Trophoblast cell (in vitro differentiated cells and primary cell): ENCODE data around the gene IFNA17.
"Not testable (repeated sequence)": the region's sequence is repeated elsewhere in the genome, so short reads cannot be mapped to it uniquely, and the experiment has no call there.

Source experiments
- DNase-seq, 2 donors: peaks; one replicate each; pipeline ENCODE4 v3.0.0-alpha.2; 2016
- H2AFZ ChIP-seq: 2 replicates; pipeline ENCODE4 v1.6.1; 2013; ENCODE audit warnings: low read length, moderate library complexity, mild to moderate bottlenecking; ENCODE audit not compliant: insufficient read depth, poor library complexity
- H2AK5ac ChIP-seq: 2 replicates; pipeline ENCODE4 v1.6.1; 2013; ENCODE audit warnings: mild to moderate bottlenecking, low read length
- H2BK120ac ChIP-seq: 2 replicates; pipeline ENCODE4 v1.6.1; 2013; ENCODE audit warnings: low read length, mild to moderate bottlenecking, moderate library complexity; ENCODE audit not compliant: insufficient read depth, poor library complexity
- H2BK12ac ChIP-seq: 2 replicates; pipeline ENCODE4 v1.6.1; 2013; ENCODE audit warnings: mild to moderate bottlenecking, low read length, moderate library complexity
- H2BK5ac ChIP-seq: 2 replicates; pipeline ENCODE4 v1.6.1; 2013; ENCODE audit warnings: low read length, low read depth, moderate library complexity, mild to moderate bottlenecking; ENCODE audit not compliant: poor library complexity
- H3K14ac ChIP-seq: 2 replicates; pipeline ENCODE4 v1.6.1; 2013; ENCODE audit warnings: mild to moderate bottlenecking, low read length
- H3K18ac ChIP-seq: 2 replicates; pipeline ENCODE4 v1.6.1; 2013; ENCODE audit warnings: mild to moderate bottlenecking, low read length
- H3K23ac ChIP-seq: 2 replicates; pipeline ENCODE4 v1.6.1; 2013; ENCODE audit warnings: low read length
- H3K27ac ChIP-seq: 2 replicates; pipeline ENCODE4 v1.5.1; 2013; ENCODE audit warnings: low read depth, mild to moderate bottlenecking, inconsistent platforms, low read length, moderate library complexity
- H3K27me3 ChIP-seq: 2 replicates; pipeline ENCODE4 v1.6.1; 2013; ENCODE audit warnings: inconsistent platforms, mild to moderate bottlenecking, low read length, moderate library complexity; ENCODE audit not compliant: insufficient read depth
- H3K36me3 ChIP-seq, 2 experiments: 1 replicate in 1 of 2; 2 replicates in 1 of 2; pipeline ENCODE4 v1.6.1; 2013; ENCODE audit warnings: low read length in 2 of 2, mild to moderate bottlenecking in 2 of 2, moderate library complexity in 1 of 2; ENCODE audit not compliant: insufficient read depth in 2 of 2, control insufficient read depth in 1 of 2
- H3K4ac ChIP-seq: 2 replicates; pipeline ENCODE4 v1.6.1; 2013; ENCODE audit warnings: low read depth, mild to moderate bottlenecking, low read length, moderate library complexity
- H3K4me1 ChIP-seq, 2 experiments: 1 replicate in 1 of 2; 2 replicates in 1 of 2; pipeline ENCODE4 v1.6.1; 2013; ENCODE audit warnings: low read length in 2 of 2, mild to moderate bottlenecking in 2 of 2, moderate library complexity in 1 of 2; ENCODE audit not compliant: insufficient read depth in 2 of 2, control insufficient read depth in 1 of 2
- H3K4me2 ChIP-seq: 2 replicates; pipeline ENCODE4 v1.6.1; 2013; ENCODE audit warnings: inconsistent platforms, mild to moderate bottlenecking, low read length, moderate library complexity
- H3K4me3 ChIP-seq: 2 replicates; pipeline ENCODE4 v1.5.1; 2013; ENCODE audit warnings: mild to moderate bottlenecking, low read depth, low read length, inconsistent platforms
- H3K79me1 ChIP-seq: one replicate; pipeline ENCODE4 v1.6.1; 2013; ENCODE audit warnings: low read length
- H3K79me2 ChIP-seq: 2 replicates; pipeline ENCODE4 v1.6.1; 2013; ENCODE audit warnings: low read length, mild to moderate bottlenecking; ENCODE audit not compliant: control insufficient read depth, insufficient read depth, poor library complexity
- H3K9ac ChIP-seq: 2 replicates; pipeline ENCODE4 v1.6.1; 2013; ENCODE audit warnings: mild to moderate bottlenecking, low read length
- H3K9me3 ChIP-seq: 2 replicates; pipeline ENCODE4 v1.6.1; 2013; ENCODE audit warnings: low read depth, mild to moderate bottlenecking, control low read depth, inconsistent platforms, low read length; ENCODE audit not compliant: insufficient read depth
- H4K12ac ChIP-seq: 2 replicates; pipeline ENCODE4 v1.6.1; 2013; ENCODE audit warnings: low read depth, mild to moderate bottlenecking, low read length, moderate library complexity
- H4K8ac ChIP-seq: 2 replicates; pipeline ENCODE4 v1.6.1; 2013; ENCODE audit warnings: low read depth, mild to moderate bottlenecking, low read length, moderate library complexity
- H4K91ac ChIP-seq: one replicate; pipeline ENCODE4 v1.6.1; 2013; ENCODE audit warnings: low read depth, mild to moderate bottlenecking, low read length, moderate library complexity
- WGBS: extraction: QIAGEN DNeasy Blood & Tissue Kit; methylation state at CpG from one replicate; pipeline ENCODE4 v1.1.7; 2013; ENCODE audit warnings: missing lambda C conversion rate; ENCODE audit not compliant: insufficient read length, insufficient coverage; ENCODE audit errors: extremely low coverage; 5-methylcytosine and 5-hydroxymethylcytosine counted together

IFNA17 gene

DNA sequence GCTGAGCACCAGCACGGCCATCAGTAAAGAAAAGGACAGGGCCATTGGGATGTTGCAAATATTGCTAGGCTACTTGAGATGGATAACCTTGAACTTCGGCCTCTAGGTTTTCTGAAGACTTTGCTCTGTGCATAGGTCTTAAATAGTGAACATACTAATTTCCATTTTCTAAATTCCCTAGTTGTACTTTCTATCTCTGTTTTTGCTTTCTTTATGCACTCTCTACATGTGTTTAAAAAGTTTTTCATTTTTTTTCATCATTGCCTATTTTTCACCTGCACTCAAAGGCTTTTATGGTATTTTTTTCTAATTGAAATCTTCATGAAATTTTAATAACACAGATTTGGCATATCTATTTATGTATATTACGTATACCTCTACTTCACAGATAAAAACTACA lies 40.5 kb downstream of the IFNA17 start, which contains the start of gene IFNA4:
IFNA4 (minus strand) TSS at position 101 of the 400 bp plus-strand sequence; CDS start at position 45, 56 bp downstream.
- H3K27ac ChIP-seq, H2BK12ac ChIP-seq, H3K9me3 ChIP-seq, H3K14ac ChIP-seq, H3K4me1 ChIP-seq, H4K91ac ChIP-seq, H3K79me2 ChIP-seq, H3K4me2 ChIP-seq, H3K36me3 ChIP-seq, H2BK120ac ChIP-seq, H2AFZ ChIP-seq, H4K12ac ChIP-seq, H3K4me3 ChIP-seq, H3K4ac ChIP-seq, H2AK5ac ChIP-seq, H3K79me1 ChIP-seq, H3K23ac ChIP-seq, H4K8ac ChIP-seq, DNase-seq, H3K27me3 ChIP-seq, H3K9ac ChIP-seq, H3K18ac ChIP-seq, H2BK5ac ChIP-seq: not testable (repeated sequence)
- WGBS = no CpG with 5 or more reads among the region's 3 CpGs

DNA sequence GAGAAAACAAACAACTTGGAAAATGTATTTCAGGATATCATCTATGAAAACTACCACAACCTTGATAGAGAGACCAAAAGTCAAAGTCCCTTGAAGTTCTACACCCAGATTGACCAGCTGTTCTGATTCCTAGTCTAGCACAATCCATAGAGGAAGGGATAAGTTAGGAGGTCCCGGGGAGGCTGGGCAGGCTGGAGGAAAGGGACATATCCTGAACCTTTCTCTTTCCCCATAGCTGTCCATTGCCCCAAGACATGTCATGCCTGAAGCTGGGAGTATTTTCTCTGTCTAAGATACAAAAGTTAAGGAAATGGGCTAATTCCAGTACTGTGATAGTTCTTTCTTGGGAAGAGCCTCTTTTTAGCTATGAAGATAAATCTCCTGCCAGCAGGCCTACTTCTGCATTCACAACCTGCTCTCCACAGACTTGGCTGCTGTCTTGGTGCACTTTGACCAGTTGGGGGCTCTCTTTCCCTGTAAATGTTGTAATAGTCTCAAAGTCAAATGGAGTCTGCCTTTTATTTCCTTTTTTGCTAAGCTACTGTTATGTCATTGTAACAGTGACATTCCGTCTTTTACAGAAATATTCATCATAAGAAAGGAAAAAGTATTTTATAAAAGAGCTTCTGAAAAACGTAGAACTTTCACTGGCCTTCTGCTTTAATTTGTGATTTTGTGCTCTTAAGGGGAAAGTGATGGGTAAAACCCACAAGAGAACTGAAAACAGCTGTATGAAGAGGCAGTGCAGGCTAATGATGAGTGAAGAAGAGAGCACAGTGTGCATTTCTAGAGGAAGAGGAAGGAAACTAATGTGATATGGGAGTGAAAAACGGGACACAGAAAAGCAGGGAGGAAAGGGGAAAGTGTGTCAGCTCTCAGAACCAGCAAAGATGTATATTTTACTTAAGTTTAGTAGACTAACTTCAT lies 44.9 kb downstream of the IFNA17 start:
- H4K91ac ChIP-seq, H3K9ac ChIP-seq, H3K4me2 ChIP-seq, H2BK120ac ChIP-seq, H3K27ac ChIP-seq, H3K9me3 ChIP-seq, H3K36me3 ChIP-seq, H3K79me1 ChIP-seq, H2BK5ac ChIP-seq, H3K4me3 ChIP-seq, H3K4ac ChIP-seq, H3K4me1 ChIP-seq, H4K8ac ChIP-seq, H3K18ac ChIP-seq, H2BK12ac ChIP-seq, H3K27me3 ChIP-seq, H3K79me2 ChIP-seq, H4K12ac ChIP-seq, H3K14ac ChIP-seq, H2AK5ac ChIP-seq, H2AFZ ChIP-seq, H3K23ac ChIP-seq: not testable (repeated sequence)
- no CpG with 5 or more reads among the region's 4 CpGs for WGBS
- peak; percentile 6 to 42 for DNase-seq
